Spleen (tissue), 11 donors: ENCODE results near the gene RTN4IP1. TPM values are rescaled to one million over a fixed set of nuclear protein-coding genes. Genes with fewer than 3 reads are reported as not detected.

Source experiments
- DNase-seq: peaks from one replicate; pipeline ENCODE4 v3.0.0-alpha.2; 2020
- H3K27ac ChIP-seq, 8 donors: fragments of 200-600 bp; sonication (generic) in 7 of 8; 1 replicate in 4 of 8; 2 replicates in 4 of 8; pipeline versions ENCODE4 v1.5.0 to v1.8.0; 2016 to 2021; ENCODE audit warnings: inconsistent platforms in 4 of 8, mild to moderate bottlenecking in 4 of 8, moderate library complexity in 1 of 8
- H3K27me3 ChIP-seq, 7 donors: fragments of 200-600 bp; sonication (generic) in 6 of 7; replicated peaks in 1 of 7; 1 replicate in 4 of 7; 2 replicates in 3 of 7; pipeline versions ENCODE4 v1.5.0 to v1.8.0; 2016 to 2021; ENCODE audit warnings: inconsistent platforms in 3 of 7, mild to moderate bottlenecking in 1 of 7
- H3K36me3 ChIP-seq, 6 donors: fragments of 200-600 bp; sonication (generic) in 5 of 6; 1 replicate in 4 of 6; 2 replicates in 2 of 6; pipeline versions ENCODE4 v1.5.0 to v1.8.0; 2016 to 2021; ENCODE audit warnings: inconsistent platforms in 2 of 6
- H3K4me1 ChIP-seq, 6 donors: fragments of 200-600 bp; sonication (generic) in 5 of 6; 1 replicate in 3 of 6; 2 replicates in 3 of 6; pipeline versions ENCODE4 v1.5.0 to v1.8.0; 2016 to 2021; ENCODE audit warnings: inconsistent platforms in 3 of 6
- H3K4me3 ChIP-seq, 8 donors: fragments of 200-600 bp; sonication (generic) in 7 of 8; 1 replicate in 4 of 8; 2 replicates in 4 of 8; pipeline versions ENCODE4 v1.5.0 to v1.8.0; 2016 to 2021; ENCODE audit warnings: inconsistent platforms in 4 of 8, mild to moderate bottlenecking in 4 of 8, moderate library complexity in 2 of 8
- H3K9me3 ChIP-seq, 8 donors: fragments of 200-600 bp; sonication (generic) in 7 of 8; 1 replicate in 4 of 8; 2 replicates in 4 of 8; pipeline versions ENCODE4 v1.5.0 to v1.8.0; 2016 to 2021; ENCODE audit warnings: inconsistent platforms in 4 of 8
- POLR2A ChIP-seq, 3 donors: fragments of 450-650 bp; IDR thresholded peaks; one replicate each; pipeline ENCODE4 v1.5.1; 2017; ENCODE audit warnings: antibody characterized with exemption in 3 of 3, mild to moderate bottlenecking in 1 of 3
- POLR2AphosphoS5 ChIP-seq, 3 donors: sonication (generic); formaldehyde crosslinking; IDR thresholded peaks; one replicate each; pipeline ENCODE4 v1.5.1; 2017; ENCODE audit warnings: antibody characterized with exemption in 3 of 3
- WGBS, 5 donors: extraction: QIAGEN DNeasy Blood & Tissue Kit in 3 of 5; methylation state at CpG; one replicate each; pipeline versions ENCODE4 v1.1.5 to v1.1.7; 2013 to 2018; 5-methylcytosine and 5-hydroxymethylcytosine counted together
- intact Hi-C: fragments of 100-400 bp; cut with DNase I; formaldehyde crosslinking; loops from one replicate; pipeline ENCODE4 v1.15.0; 2023; ENCODE audit warnings: low total_unique reads
- polyA plus RNA-seq, 3 donors: library from polyadenylated mRNA; stranded (reverse); fragments of 200-250 nt; gene quantifications; one replicate each; pipeline ENCODE4 v1.2.1, GENCODE V29; 2013
- total RNA-seq, 7 donors: library from RNA; depleted of rRNA in 3 of 7; stranded (reverse); fragments of >200 nt in 3 of 7; fragmentation: NEBNext Ultra II Directional in 4 of 7; extraction: Animal tissue kit (Norgen Biotek cat#: 25700) in 4 of 7; gene quantifications; one replicate each; pipeline versions ENCODE4 v1.1.0 to v1.2.1, GENCODE V29; 2016 to 2021
- TF ChIP-seq, protein P1 (sequence below), 11 experiments: fragments of 200-600 bp in 7 of 11; fragments of 450-650 bp in 4 of 11; sonication (generic) in 4 of 11; IDR thresholded peaks in 8 of 11; conservative IDR thresholded peaks in 3 of 11; 1 replicate in 7 of 11; 2 replicates in 4 of 11; pipeline versions ENCODE4 v1.4.0 to v1.8.0; 2016 to 2021; ENCODE audit warnings: antibody characterized with exemption in 11 of 11, inconsistent platforms in 4 of 11, mild to moderate bottlenecking in 1 of 11
- donor health status: healthy with polysubstance abuse.
- donor health status: DM: no; HTN: no; CAD: no; lungs with moderate emphysema.
- donor health status: DM: no; HTN: no; CAD: no.
- donor health status: Bipolar disorder and iron deficiency.
- donor health status: healthy.
- donor health status: DM: no; HTN: no; CAD: no.
- donor health status: DM: yes; HTN: yes; CAD: no.

RTN4IP1 gene
- total and polyA plus RNA-seq, 10 donors = 3.9 to 9.1 (median 6.6) TPM

DNA sequence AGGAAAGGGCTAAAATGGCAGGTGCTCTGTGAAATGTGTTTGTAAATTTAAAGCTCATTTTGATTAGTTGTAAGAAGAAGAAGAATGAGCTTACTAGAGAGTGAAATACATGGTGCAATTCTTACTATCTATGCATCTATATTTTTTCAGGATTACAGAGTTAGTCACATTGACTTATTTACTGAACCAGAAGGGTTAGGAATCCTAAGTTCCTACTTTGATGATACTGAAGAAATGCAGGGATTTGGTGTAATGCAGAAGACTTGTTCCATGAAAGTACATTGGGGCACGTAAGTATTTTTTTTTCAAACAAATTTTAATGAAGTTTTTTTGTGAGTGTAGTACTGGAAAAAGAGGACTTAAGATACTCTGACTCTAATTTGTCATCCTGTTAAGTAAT, 99.3 kb downstream of the RTN4IP1 start:
- Histone ChIP-seq H3K27me3 (no peaks in the 10 kb centered on the region), H3K27ac (no peak overlapping the region), H3K36me3 (peaks cover 0 to 96% (median 31%) of the 10 kb centered on the region in 6 donors), H3K4me1 (peaks cover 12 to 78% (median 19%) of the 10 kb centered on the region in 6 donors), H3K4me3 (no peak overlapping the region), H3K9me3 (no peaks in the 10 kb centered on the region)
- WGBS, 5 donors = 94 to 100% (median 100%) methylated on average over 1 of the region's 1 CpG
- intact Hi-C loops = no loop called here
- DNase-seq = no peak
- no peak for TF ChIP-seq POLR2AphosphoS5 (IDR thresholded peaks at IDR 0.05)
- no peak for TF ChIP-seq POLR2A (IDR thresholded peaks at IDR 0.05)

DNA sequence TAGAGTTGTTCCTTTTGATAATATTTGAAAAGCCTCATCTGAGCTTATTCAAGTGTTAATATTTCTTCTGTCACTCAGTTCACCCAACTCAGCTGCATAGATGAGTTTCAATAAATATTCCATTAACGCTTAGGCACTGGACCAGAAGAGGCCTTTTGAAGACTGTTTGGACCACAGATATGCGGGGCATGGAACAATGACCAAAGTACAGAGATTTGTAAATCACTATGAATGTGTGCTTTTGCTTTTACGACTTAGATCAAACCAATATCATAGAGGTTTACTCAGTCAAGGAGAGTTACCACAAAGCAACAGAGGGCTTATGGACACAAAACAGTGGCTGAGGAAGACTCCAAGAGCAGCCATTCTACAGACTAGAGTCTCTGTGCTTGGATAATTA, 99.9 kb downstream of the RTN4IP1 start:
- TF ChIP-seq POLR2A (IDR thresholded peaks at IDR 0.05) (no peak), POLR2AphosphoS5 (IDR thresholded peaks at IDR 0.05) (no peak)
- TF ChIP-seq, protein P1, sequence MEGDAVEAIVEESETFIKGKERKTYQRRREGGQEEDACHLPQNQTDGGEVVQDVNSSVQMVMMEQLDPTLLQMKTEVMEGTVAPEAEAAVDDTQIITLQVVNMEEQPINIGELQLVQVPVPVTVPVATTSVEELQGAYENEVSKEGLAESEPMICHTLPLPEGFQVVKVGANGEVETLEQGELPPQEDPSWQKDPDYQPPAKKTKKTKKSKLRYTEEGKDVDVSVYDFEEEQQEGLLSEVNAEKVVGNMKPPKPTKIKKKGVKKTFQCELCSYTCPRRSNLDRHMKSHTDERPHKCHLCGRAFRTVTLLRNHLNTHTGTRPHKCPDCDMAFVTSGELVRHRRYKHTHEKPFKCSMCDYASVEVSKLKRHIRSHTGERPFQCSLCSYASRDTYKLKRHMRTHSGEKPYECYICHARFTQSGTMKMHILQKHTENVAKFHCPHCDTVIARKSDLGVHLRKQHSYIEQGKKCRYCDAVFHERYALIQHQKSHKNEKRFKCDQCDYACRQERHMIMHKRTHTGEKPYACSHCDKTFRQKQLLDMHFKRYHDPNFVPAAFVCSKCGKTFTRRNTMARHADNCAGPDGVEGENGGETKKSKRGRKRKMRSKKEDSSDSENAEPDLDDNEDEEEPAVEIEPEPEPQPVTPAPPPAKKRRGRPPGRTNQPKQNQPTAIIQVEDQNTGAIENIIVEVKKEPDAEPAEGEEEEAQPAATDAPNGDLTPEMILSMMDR (IDR thresholded peaks at IDR 0.05 in 8 of 11, conservative IDR thresholded peaks at IDR 0.05 in 3 of 11) = no peak
- H3K4me1 ChIP-seq = peaks cover 16 to 78% (median 24%) of the 10 kb centered on the region in 6 donors
- intact Hi-C loops = no loop called here
- H3K9me3 ChIP-seq = no peaks in the 10 kb centered on the region
- no peak overlapping the region for H3K27ac ChIP-seq
- no peak for DNase-seq
- no peaks in the 10 kb centered on the region for H3K27me3 ChIP-seq
- H3K36me3 ChIP-seq = peaks cover 0 to 90% (median 31%) of the 10 kb centered on the region in 6 donors
- WGBS, 5 donors = 90 to 98% (median 95%) methylated on average over 3 of the region's 3 CpGs
- H3K4me3 ChIP-seq = no peak overlapping the region

DNA sequence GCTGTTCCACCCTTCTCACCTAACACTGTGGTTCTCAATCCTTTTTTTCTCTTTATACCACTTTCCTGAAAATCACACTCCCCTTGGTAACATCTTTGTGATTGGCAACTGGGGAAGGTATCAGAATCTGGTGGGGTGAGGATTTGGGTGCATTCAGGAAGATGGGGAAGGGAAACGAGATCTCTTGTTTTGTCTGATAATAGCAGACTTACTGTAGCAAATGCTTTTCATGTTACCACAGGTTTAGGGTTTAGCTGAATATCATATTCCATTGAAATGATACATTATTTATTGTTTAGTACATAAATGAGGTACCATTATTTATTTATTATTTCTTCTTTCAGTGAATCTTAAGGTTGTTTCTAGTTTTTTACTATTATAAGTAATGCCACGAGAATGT, 100.8 kb downstream of the RTN4IP1 start:
- WGBS, 5 donors = 89 to 95% (median 90%) methylated on average over 2 of the region's 2 CpGs
- Histone ChIP-seq H3K4me3 (no peak overlapping the region), H3K9me3 (no peaks in the 10 kb centered on the region), H3K27ac (no peak overlapping the region), H3K4me1 (peaks cover 23 to 78% (median 33%) of the 10 kb centered on the region in 6 donors), H3K36me3 (peaks cover 0 to 83% (median 30%) of the 10 kb centered on the region in 6 donors), H3K27me3 (no peaks in the 10 kb centered on the region)
- DNase-seq = no peak
- TF ChIP-seq POLR2AphosphoS5 (IDR thresholded peaks at IDR 0.05) (no peak), POLR2A (IDR thresholded peaks at IDR 0.05) (no peak)
- TF ChIP-seq, protein P1 (IDR thresholded peaks at IDR 0.05 in 8 of 11, conservative IDR thresholded peaks at IDR 0.05 in 3 of 11) = no peak
- intact Hi-C loops = no loop called here

DNA sequence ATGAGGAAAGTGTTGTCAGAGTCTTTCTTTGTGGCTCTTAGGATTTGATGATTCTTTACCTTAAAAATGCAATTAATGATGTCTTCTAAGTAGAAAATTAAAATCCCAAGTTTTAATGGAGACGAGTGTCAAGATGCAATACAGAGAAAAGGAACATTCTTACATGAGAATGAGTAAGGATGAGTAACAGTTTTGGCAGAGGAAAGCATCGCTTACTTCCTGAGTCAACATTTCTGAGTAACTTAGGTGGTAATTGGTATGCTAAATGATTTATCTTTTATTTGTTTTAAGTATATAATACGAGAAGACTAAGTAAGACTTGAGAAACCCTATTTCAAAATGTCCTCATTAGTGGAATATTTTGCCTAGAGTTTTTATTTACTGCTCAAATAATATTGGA, 101.3 kb downstream of the RTN4IP1 start:
- 67 to 90% (median 76%) methylated on average over 3 of the region's 3 CpGs for WGBS, 5 donors
- intact Hi-C loops = no loop called here
- Histone ChIP-seq H3K4me1 (peaks cover 27 to 78% (median 39%) of the 10 kb centered on the region in 6 donors), H3K27ac (no peak overlapping the region), H3K36me3 (peaks cover 0 to 78% (median 26%) of the 10 kb centered on the region in 6 donors), H3K9me3 (no peaks in the 10 kb centered on the region), H3K4me3 (no peak overlapping the region), H3K27me3 (no peaks in the 10 kb centered on the region)
- no peak for DNase-seq
- TF ChIP-seq POLR2AphosphoS5 (IDR thresholded peaks at IDR 0.05) (no peak), POLR2A (IDR thresholded peaks at IDR 0.05) (no peak)
- TF ChIP-seq, protein P1 (IDR thresholded peaks at IDR 0.05 in 8 of 11, conservative IDR thresholded peaks at IDR 0.05 in 3 of 11) = no peak
